CD4-positive, alpha-beta T cell (primary cell): ENCODE measurements around the gene RAI14. TPM values are rescaled to one million over a fixed set of nuclear protein-coding genes. Genes with fewer than 3 reads are reported as not detected.

Experiments
- ATAC-seq: fragments of 200-7000 bp; cut with Tn5 transposase; one replicate; pipeline ENCODE4 v1.10.0; 2022; ENCODE audit warnings: mild to moderate bottlenecking; ENCODE audit not compliant: poor library complexity
- CTCF ChIA-PET: fragments of 350-600 bp; sonication (Branson Sonifier 250); formaldehyde crosslinking; loops from one replicate; lab custom pipeline; 2021; ENCODE audit warnings: antibody characterized with exemption, inconsistent platforms; lab: Charles Lee
- POLR2A ChIA-PET: fragments of 350-600 bp; sonication (Branson Sonifier 250); formaldehyde crosslinking; loops from one replicate; lab custom pipeline; 2021; ENCODE audit warnings: antibody characterized with exemption, inconsistent platforms; lab: Charles Lee
- DNase-seq, 14 experiments: peaks; one replicate each; pipeline ENCODE4 v3.0.0-alpha.2; 2013 to 2020; ENCODE audit warnings: mixed read lengths in 2 of 14
- H3K27ac ChIP-seq, 2 donors: one replicate each; pipeline versions ENCODE4 v1.5.1 to v1.7.0; 2013; ENCODE audit warnings: low read length in 2 of 2, low read depth in 1 of 2, mild to moderate bottlenecking in 1 of 2
- H3K27me3 ChIP-seq, 2 experiments: 1 replicate in 1 of 2; 2 replicates in 1 of 2; pipeline versions ENCODE4 v1.6.1 to v1.7.0; 2013; ENCODE audit warnings: low read length in 2 of 2, control low read depth in 1 of 2, mild to moderate bottlenecking in 1 of 2, moderate library complexity in 1 of 2; ENCODE audit not compliant: insufficient read depth in 2 of 2, control insufficient read depth in 1 of 2
- H3K36me3 ChIP-seq: one replicate; pipeline ENCODE4 v1.6.1; 2013; ENCODE audit warnings: low read length, control low read depth; ENCODE audit not compliant: insufficient read depth
- H3K4me1 ChIP-seq: one replicate; pipeline ENCODE4 v1.6.1; 2013; ENCODE audit warnings: low read length, control low read depth; ENCODE audit not compliant: insufficient read depth
- H3K4me3 ChIP-seq: one replicate; pipeline ENCODE4 v1.5.1; 2013; ENCODE audit warnings: mild to moderate bottlenecking, low read length, moderate library complexity
- H3K9me3 ChIP-seq, 2 experiments: 1 replicate in 1 of 2; 2 replicates in 1 of 2; pipeline versions ENCODE4 v1.6.1 to v1.7.0; 2013; ENCODE audit warnings: low read length in 2 of 2, mild to moderate bottlenecking in 2 of 2, control low read depth in 1 of 2, moderate library complexity in 1 of 2; ENCODE audit not compliant: control insufficient read depth in 1 of 2, insufficient read depth in 1 of 2
- H3K27ac Mint-ChIP-seq: one replicate; pipeline ENCODE4 v1.8.0; 2020; ENCODE audit warnings: mixed read lengths
- H3K27me3 Mint-ChIP-seq: one replicate; pipeline ENCODE4 v1.8.0; 2021; ENCODE audit warnings: mixed read lengths
- H3K36me3 Mint-ChIP-seq: one replicate; pipeline ENCODE4 v1.8.0; 2021; ENCODE audit warnings: low read depth, mixed read lengths
- H3K4me1 Mint-ChIP-seq: one replicate; pipeline ENCODE4 v1.8.0; 2021; ENCODE audit warnings: low read depth, mixed read lengths
- H3K4me3 Mint-ChIP-seq: one replicate; pipeline ENCODE4 v1.8.0; 2020; ENCODE audit warnings: mild to moderate bottlenecking, mixed read lengths
- H3K9me3 Mint-ChIP-seq: one replicate; pipeline ENCODE4 v1.8.0; 2020; ENCODE audit warnings: mixed read lengths
- CTCF ChIP-seq: fragments of 200-600 bp; IDR thresholded peaks from one replicate; pipeline ENCODE4 v1.8.0; 2022; ENCODE audit warnings: antibody characterized with exemption, mild to moderate bottlenecking
- intact Hi-C, 2 experiments: fragments of 100-400 bp; cut with DNase I in 1 of 2; cut with micrococcal nuclease in 1 of 2; formaldehyde crosslinking; loops; one replicate each; pipeline versions ENCODE4 v1.15.1 to v1.9.0; 2023 to 2025; cut with DNase I, micrococcal nuclease
- total RNA-seq, 174 experiments: library from RNA in 2 of 174; stranded (reverse) in 2 of 174; gene quantifications; one replicate each; pipeline ENCODE4 v1.2.3 and lab custom pipeline; 2021 to 2026

RAI14 gene
- total RNA-seq, 2 experiments from 2014 or later, result 0.20 to 0.60 TPM

GRCh38 chr5:34854459-34855174 is 198.5 kb downstream of the RAI14 start:
- no peak for DNase-seq
- POLR2A ChIA-PET, result no interaction called here
- H3K4me3 ChIP-seq, result no peak overlapping the region
- H3K36me3 ChIP-seq, result no peaks in the 10 kb centered on the region
- Mint-ChIP-seq H3K27me3 (peaks cover 4% of the 10 kb centered on the region), H3K27ac (no peak overlapping the region), H3K4me1 (no peaks in the 10 kb centered on the region), H3K36me3 (no peaks in the 10 kb centered on the region), H3K9me3 (no peaks in the 10 kb centered on the region), H3K4me3 (no peak overlapping the region)
- ATAC-seq, result no peak
- H3K27ac ChIP-seq, result no peak overlapping the region
- H3K4me1 ChIP-seq, result no peaks in the 10 kb centered on the region
- no peaks in the 10 kb centered on the region for H3K9me3 ChIP-seq
- intact Hi-C loops, result no loop called here
- no peaks in the 10 kb centered on the region for H3K27me3 ChIP-seq
- CTCF ChIA-PET, result interaction anchor here (0.8 kb wide), 1 partner anchor 17 kb away, joined by 3 read pairs; no protein-coding TSS in a partner anchor
- no peak for TF ChIP-seq CTCF

- H3K9me3 Mint-ChIP-seq, result no peaks in the 10 kb centered on the region
- H3K27ac ChIP-seq, result no peak overlapping the region
- H3K9me3 ChIP-seq, result no peaks in the 10 kb centered on the region
- no peak for TF ChIP-seq CTCF
- intact Hi-C loops, result no loop called here
- DNase-seq (no peak), ATAC-seq (no peak)
- H3K27ac Mint-ChIP-seq, result no peak overlapping the region
- no peaks in the 10 kb centered on the region for H3K27me3 ChIP-seq
- no peak overlapping the region for H3K4me3 Mint-ChIP-seq
- POLR2A ChIA-PET, result no interaction called here
- H3K4me1 Mint-ChIP-seq, result no peaks in the 10 kb centered on the region
- CTCF ChIA-PET, result no interaction called here
- H3K4me3 ChIP-seq, result no peak overlapping the region
- no peaks in the 10 kb centered on the region for H3K36me3 Mint-ChIP-seq
- no peaks in the 10 kb centered on the region for H3K27me3 Mint-ChIP-seq
- H3K36me3 ChIP-seq, result no peaks in the 10 kb centered on the region
- H3K4me1 ChIP-seq, result no peaks in the 10 kb centered on the region
Observed at GRCh38 chr5:34857161-34857560, 201.0 kb downstream of the RAI14 start.

- H3K36me3 ChIP-seq, result no peaks in the 10 kb centered on the region
- no peaks in the 10 kb centered on the region for H3K27me3 ChIP-seq
- intact Hi-C loops, result no loop called here
- no peaks in the 10 kb centered on the region for H3K4me1 ChIP-seq
- no peaks in the 10 kb centered on the region for H3K9me3 Mint-ChIP-seq
- H3K27ac ChIP-seq, result no peak overlapping the region
- ChIA-PET POLR2A (no interaction called here), CTCF (no interaction called here)
- H3K27me3 Mint-ChIP-seq, result no peaks in the 10 kb centered on the region
- H3K9me3 ChIP-seq, result no peaks in the 10 kb centered on the region
- no peak overlapping the region for H3K4me3 Mint-ChIP-seq
- H3K4me1 Mint-ChIP-seq, result no peaks in the 10 kb centered on the region
- H3K27ac Mint-ChIP-seq, result no peak overlapping the region
- H3K36me3 Mint-ChIP-seq, result no peaks in the 10 kb centered on the region
- H3K4me3 ChIP-seq, result no peak overlapping the region
- DNase-seq, result no peak
- TF ChIP-seq CTCF, result no peak
- no peak for ATAC-seq
Observed at GRCh38 chr5:34857894-34858293, 201.8 kb downstream of the RAI14 start.
